H9 (cell line): Measurements from ENCODE around the gene LYRM1. TPM values are rescaled to one million over a fixed set of nuclear protein-coding genes. Genes with fewer than 3 reads are reported as not detected.

ENCODE experiments used
- DNase-seq: peaks from one replicate; pipeline ENCODE4 v3.0.0-alpha.2; 2017
- H2AFZ ChIP-seq: one replicate; pipeline ENCODE4 v1.6.1; 2013; ENCODE audit warnings: mild to moderate bottlenecking, low read length, control low read depth, moderate library complexity
- H2AK5ac ChIP-seq: 2 replicates; pipeline ENCODE4 v1.6.1; 2013; ENCODE audit warnings: low read length, control low read depth, mixed read lengths; ENCODE audit not compliant: insufficient read length
- H2BK120ac ChIP-seq: one replicate; pipeline ENCODE4 v1.6.1; 2013; ENCODE audit warnings: low read depth, mild to moderate bottlenecking, low read length, control low read depth, inconsistent platforms; ENCODE audit not compliant: poor library complexity, severe bottlenecking
- H2BK12ac ChIP-seq: 2 replicates; pipeline ENCODE4 v1.6.1; 2013; ENCODE audit warnings: low read length, control low read depth, mixed read lengths, low read depth; ENCODE audit not compliant: insufficient read length
- H2BK15ac ChIP-seq: 2 replicates; pipeline ENCODE4 v1.6.1; 2013; ENCODE audit warnings: low read depth, low read length, control low read depth
- H2BK20ac ChIP-seq: one replicate; pipeline ENCODE4 v1.6.1; 2013; ENCODE audit warnings: low read depth, mild to moderate bottlenecking, low read length, control low read depth, inconsistent platforms; ENCODE audit not compliant: poor library complexity, severe bottlenecking
- H2BK5ac ChIP-seq: 2 replicates; pipeline ENCODE4 v1.6.1; 2013; ENCODE audit warnings: low read length, control low read depth, mixed read lengths; ENCODE audit not compliant: insufficient read length
- H3K14ac ChIP-seq: 2 replicates; pipeline ENCODE4 v1.6.1; 2013; ENCODE audit warnings: low read length, control low read depth; ENCODE audit not compliant: insufficient read depth
- H3K18ac ChIP-seq: 2 replicates; pipeline ENCODE4 v1.6.1; 2013; ENCODE audit warnings: low read depth, mild to moderate bottlenecking, mixed read lengths, low read length, control low read depth; ENCODE audit not compliant: insufficient read length
- H3K23ac ChIP-seq: 2 replicates; pipeline ENCODE4 v1.6.1; 2013; ENCODE audit warnings: low read length, control low read depth, mixed read lengths, low read depth; ENCODE audit not compliant: insufficient read length
- H3K23me2 ChIP-seq: 2 replicates; pipeline ENCODE4 v1.6.1; 2013; ENCODE audit warnings: low read depth, mild to moderate bottlenecking, mixed read lengths, low read length, control low read depth; ENCODE audit not compliant: insufficient read length, poor library complexity, severe bottlenecking
- H3K27ac ChIP-seq: 2 replicates; pipeline ENCODE4 v1.5.1; 2013; ENCODE audit warnings: low read length, control low read depth, mixed read lengths, low read depth; ENCODE audit not compliant: insufficient read length
- H3K27me3 ChIP-seq: 2 replicates; pipeline ENCODE4 v1.6.1; 2013; ENCODE audit warnings: low read length, control low read depth, inconsistent platforms; ENCODE audit not compliant: insufficient read depth
- H3K4ac ChIP-seq: 2 replicates; pipeline ENCODE4 v1.6.1; 2013; ENCODE audit warnings: low read depth, mild to moderate bottlenecking, control low read depth, inconsistent platforms, low read length, moderate library complexity
- H3K4me1 ChIP-seq: 2 replicates; pipeline ENCODE4 v1.6.1; 2013; ENCODE audit warnings: low read length, control low read depth, inconsistent platforms; ENCODE audit not compliant: insufficient read depth
- H3K4me2 ChIP-seq: 2 replicates; pipeline ENCODE4 v1.6.1; 2013; ENCODE audit warnings: low read length, control low read depth, mixed read lengths; ENCODE audit not compliant: insufficient read length, insufficient read depth
- H3K56ac ChIP-seq: 2 replicates; pipeline ENCODE4 v1.6.1; 2013; ENCODE audit warnings: low read depth, mild to moderate bottlenecking, mixed read lengths, low read length, control low read depth; ENCODE audit not compliant: insufficient read length
- H3K79me1 ChIP-seq: 2 replicates; pipeline ENCODE4 v1.6.1; 2013; ENCODE audit warnings: low read depth, mild to moderate bottlenecking, moderate library complexity, low read length, control low read depth, inconsistent platforms; ENCODE audit not compliant: insufficient read depth, poor library complexity, severe bottlenecking
- H3K79me2 ChIP-seq: 2 replicates; pipeline ENCODE4 v1.6.1; 2013; ENCODE audit warnings: low read length, control low read depth, inconsistent platforms; ENCODE audit not compliant: insufficient read depth
- H3K9ac ChIP-seq: 2 replicates; pipeline ENCODE4 v1.6.1; 2013; ENCODE audit warnings: low read length, control low read depth, mixed read lengths; ENCODE audit not compliant: insufficient read length; ENCODE audit errors: extremely low read depth
- H3K9me3 ChIP-seq: one replicate; pipeline ENCODE4 v1.6.1; 2013; ENCODE audit warnings: low read depth, low read length, inconsistent platforms; ENCODE audit not compliant: control insufficient read depth
- H3T11ph ChIP-seq: one replicate; pipeline ENCODE4 v1.6.1; 2013; ENCODE audit warnings: mild to moderate bottlenecking, low read length, control low read depth, inconsistent platforms
- H4K20me1 ChIP-seq: one replicate; pipeline ENCODE4 v1.6.1; 2013; ENCODE audit not compliant: control insufficient read depth, insufficient read length, insufficient read depth
- H4K5ac ChIP-seq: 2 replicates; pipeline ENCODE4 v1.6.1; 2013; ENCODE audit warnings: low read depth, mild to moderate bottlenecking, mixed read lengths, low read length, control low read depth; ENCODE audit not compliant: insufficient read length
- H4K8ac ChIP-seq: replicated peaks from 2 replicates; pipeline ENCODE4 v1.6.1; 2013; ENCODE audit warnings: low read length, control low read depth, mixed read lengths, low read depth; ENCODE audit not compliant: insufficient read length
- H4K91ac ChIP-seq: 2 replicates; pipeline ENCODE4 v1.6.1; 2013; ENCODE audit warnings: low read depth, mild to moderate bottlenecking, moderate library complexity, mixed read lengths, low read length, control low read depth; ENCODE audit not compliant: insufficient read length
- H3K27ac Mint-ChIP-seq, 3 experiments: 2 replicates in 2 of 3; 3 replicates in 1 of 3; pipeline ENCODE4 v1.8.0; 2020 to 2021; ENCODE audit warnings: mixed read lengths in 3 of 3, mild to moderate bottlenecking in 1 of 3, moderate library complexity in 1 of 3
- H3K27me3 Mint-ChIP-seq: 2 replicates; pipeline ENCODE4 v1.8.0; 2021; ENCODE audit warnings: low read depth, mild to moderate bottlenecking, moderate library complexity, mixed read lengths
- H3K36me3 Mint-ChIP-seq, 3 experiments: 2 replicates in 2 of 3; 3 replicates in 1 of 3; pipeline ENCODE4 v1.8.0; 2020 to 2021; ENCODE audit warnings: low read depth in 3 of 3, mixed read lengths in 3 of 3; ENCODE audit not compliant: insufficient read depth in 1 of 3
- H3K4me1 Mint-ChIP-seq, 2 experiments: 2 replicates each; pipeline ENCODE4 v1.8.0; 2020; ENCODE audit warnings: mixed read lengths in 2 of 2
- H3K4me3 Mint-ChIP-seq, 2 experiments: 2 replicates in 1 of 2; 3 replicates in 1 of 2; pipeline ENCODE4 v1.8.0; 2020 to 2021; ENCODE audit warnings: mild to moderate bottlenecking in 2 of 2, mixed read lengths in 2 of 2, moderate library complexity in 1 of 2
- H3K9me3 Mint-ChIP-seq, 2 experiments: 2 replicates in 1 of 2; 3 replicates in 1 of 2; pipeline ENCODE4 v1.8.0; 2020; ENCODE audit warnings: mild to moderate bottlenecking in 2 of 2, mixed read lengths in 2 of 2, moderate library complexity in 1 of 2
- WGBS: extraction: QIAGEN DNeasy Blood & Tissue Kit; methylation state at CpG from one replicate; pipeline ENCODE4 v1.1.7; 2013; ENCODE audit warnings: missing lambda C conversion rate, low lambda C conversion rate, mixed read lengths; ENCODE audit not compliant: insufficient read length; ENCODE audit errors: extremely low coverage; 5-methylcytosine and 5-hydroxymethylcytosine counted together
- total RNA-seq: library from RNA; stranded (reverse); gene quantifications from 2 replicates; pipeline ENCODE4 v1.2.1, GENCODE V29; 2021
- TF ChIP-seq, protein P1 (sequence below): fragments of 200-600 bp; sonication (generic); conservative IDR thresholded peaks from 3 replicates; pipeline ENCODE4 v1.8.0; 2021; ENCODE audit warnings: antibody characterized with exemption, mild to moderate bottlenecking

LYRM1 gene
- total RNA-seq, 1 experiment from 2014 or later = 9.6 TPM

- Histone ChIP-seq H2BK5ac (no peak overlapping the region), H3K9me3 (no peaks in the 10 kb centered on the region), H3K27ac (no peak overlapping the region), H3K9ac (no peak overlapping the region), H4K91ac (no peak overlapping the region), H3K4me1 (no peaks in the 10 kb centered on the region; the same call in 1 of the 2 replicates), H2BK120ac (no peak overlapping the region), H2BK12ac (no peak overlapping the region), H4K20me1 (no peaks in the 10 kb centered on the region), H3K4ac (no peak overlapping the region), H3K18ac (no peak overlapping the region), H3K27me3 (no peaks in the 10 kb centered on the region), H3T11ph (no peak overlapping the region), H3K4me2 (no peak overlapping the region), H3K79me2 (no peaks in the 10 kb centered on the region), H2AK5ac (no peak overlapping the region), H4K5ac (no peak overlapping the region), H3K14ac (no peak overlapping the region), H3K79me1 (no peaks in the 10 kb centered on the region), H3K23me2 (no peaks in the 10 kb centered on the region), H2BK20ac (no peak overlapping the region), H3K23ac (no peak overlapping the region), H3K56ac (no peak overlapping the region), H2AFZ (no peak overlapping the region), H2BK15ac (no peak overlapping the region), H4K8ac (no peak overlapping the region)
- no peak for DNase-seq
- WGBS = no CpG with 5 or more reads among the region's 4 CpGs
- H3K27ac Mint-ChIP-seq = no peak overlapping the region
- H3K27me3 Mint-ChIP-seq = no peaks in the 10 kb centered on the region; the same call in 1 of the 2 replicates
- H3K36me3 Mint-ChIP-seq = no peaks in the 10 kb centered on the region
- H3K4me1 Mint-ChIP-seq = peaks cover 17 to 24% of the 10 kb centered on the region in 2 experiments
- H3K9me3 Mint-ChIP-seq = no peaks in the 10 kb centered on the region
- TF ChIP-seq, protein P1, sequence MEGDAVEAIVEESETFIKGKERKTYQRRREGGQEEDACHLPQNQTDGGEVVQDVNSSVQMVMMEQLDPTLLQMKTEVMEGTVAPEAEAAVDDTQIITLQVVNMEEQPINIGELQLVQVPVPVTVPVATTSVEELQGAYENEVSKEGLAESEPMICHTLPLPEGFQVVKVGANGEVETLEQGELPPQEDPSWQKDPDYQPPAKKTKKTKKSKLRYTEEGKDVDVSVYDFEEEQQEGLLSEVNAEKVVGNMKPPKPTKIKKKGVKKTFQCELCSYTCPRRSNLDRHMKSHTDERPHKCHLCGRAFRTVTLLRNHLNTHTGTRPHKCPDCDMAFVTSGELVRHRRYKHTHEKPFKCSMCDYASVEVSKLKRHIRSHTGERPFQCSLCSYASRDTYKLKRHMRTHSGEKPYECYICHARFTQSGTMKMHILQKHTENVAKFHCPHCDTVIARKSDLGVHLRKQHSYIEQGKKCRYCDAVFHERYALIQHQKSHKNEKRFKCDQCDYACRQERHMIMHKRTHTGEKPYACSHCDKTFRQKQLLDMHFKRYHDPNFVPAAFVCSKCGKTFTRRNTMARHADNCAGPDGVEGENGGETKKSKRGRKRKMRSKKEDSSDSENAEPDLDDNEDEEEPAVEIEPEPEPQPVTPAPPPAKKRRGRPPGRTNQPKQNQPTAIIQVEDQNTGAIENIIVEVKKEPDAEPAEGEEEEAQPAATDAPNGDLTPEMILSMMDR = no peak
- H3K4me3 Mint-ChIP-seq = no peak overlapping the region
Observed at GRCh38 chr16:20950294-20950693, 49.7 kb downstream of the LYRM1 start.
